RWPE1 (cell line): ENCODE data around the gene DLGAP1.

Experiments
- CTCF ChIA-PET: fragments of 350-600 bp; sonication (Branson Sonifier 250); formaldehyde crosslinking; extraction: SDS; loops from one replicate; lab custom pipeline; 2021; lab: Yijun Ruan, JAX
- POLR2A ChIA-PET: fragments of 400-600 bp; formaldehyde crosslinking; extraction: SDS; loops from one replicate; lab custom pipeline; 2020; ENCODE audit warnings: antibody characterized with exemption; ENCODE audit not compliant: low non-redundant PET; lab: Yijun Ruan, JAX
- DNase-seq: peaks from one replicate; pipeline ENCODE4 v3.0.0; 2012; ENCODE audit warnings: low spot score
- H3K27ac ChIP-seq: fragments of 450-650 bp; 2 replicates; pipeline ENCODE4 v1.5.1; 2017
- TF ChIP-seq, protein P1 (sequence below): fragments of 450-650 bp; conservative IDR thresholded peaks from 2 replicates; pipeline ENCODE4 v1.5.1; 2017; ENCODE audit warnings: low read depth, mild to moderate bottlenecking

The DLGAP1 gene

GRCh38 chr18:3760741-3761140 lies 694.4 kb downstream of the DLGAP1 start:
- ChIA-PET POLR2A (no interaction called here), CTCF (no interaction called here)
- H3K27ac ChIP-seq = no peak overlapping the region
- TF ChIP-seq, protein P1, sequence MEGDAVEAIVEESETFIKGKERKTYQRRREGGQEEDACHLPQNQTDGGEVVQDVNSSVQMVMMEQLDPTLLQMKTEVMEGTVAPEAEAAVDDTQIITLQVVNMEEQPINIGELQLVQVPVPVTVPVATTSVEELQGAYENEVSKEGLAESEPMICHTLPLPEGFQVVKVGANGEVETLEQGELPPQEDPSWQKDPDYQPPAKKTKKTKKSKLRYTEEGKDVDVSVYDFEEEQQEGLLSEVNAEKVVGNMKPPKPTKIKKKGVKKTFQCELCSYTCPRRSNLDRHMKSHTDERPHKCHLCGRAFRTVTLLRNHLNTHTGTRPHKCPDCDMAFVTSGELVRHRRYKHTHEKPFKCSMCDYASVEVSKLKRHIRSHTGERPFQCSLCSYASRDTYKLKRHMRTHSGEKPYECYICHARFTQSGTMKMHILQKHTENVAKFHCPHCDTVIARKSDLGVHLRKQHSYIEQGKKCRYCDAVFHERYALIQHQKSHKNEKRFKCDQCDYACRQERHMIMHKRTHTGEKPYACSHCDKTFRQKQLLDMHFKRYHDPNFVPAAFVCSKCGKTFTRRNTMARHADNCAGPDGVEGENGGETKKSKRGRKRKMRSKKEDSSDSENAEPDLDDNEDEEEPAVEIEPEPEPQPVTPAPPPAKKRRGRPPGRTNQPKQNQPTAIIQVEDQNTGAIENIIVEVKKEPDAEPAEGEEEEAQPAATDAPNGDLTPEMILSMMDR = no peak
- no peak for DNase-seq

DNA sequence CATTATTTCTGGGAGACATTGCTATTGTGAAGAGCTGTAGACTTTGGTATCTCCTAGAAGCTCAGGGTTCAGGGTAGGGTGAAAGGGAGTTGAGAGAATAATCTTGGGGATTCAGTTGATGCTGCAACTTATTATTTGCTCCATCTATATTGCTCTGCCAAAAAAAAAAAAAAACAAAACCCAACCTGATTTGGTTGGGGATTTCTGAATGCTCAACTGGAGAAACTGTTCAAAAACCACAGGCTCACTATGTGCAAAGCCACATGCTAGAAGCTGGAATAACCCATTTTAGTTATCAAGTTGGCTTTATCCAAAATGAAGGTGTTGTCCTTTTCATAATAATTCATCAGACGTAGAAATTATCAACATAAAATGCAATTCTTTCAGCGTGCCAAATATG lies 696.0 kb downstream of the DLGAP1 start:
- POLR2A ChIA-PET = no interaction called here
- CTCF ChIA-PET = interaction anchor here (0.7 kb wide), 1 partner anchor 1679 kb away, joined by 3 read pairs; no protein-coding TSS in a partner anchor
- TF ChIP-seq, protein P1 = no peak
- no peak overlapping the region for H3K27ac ChIP-seq
- no peak for DNase-seq

DNA sequence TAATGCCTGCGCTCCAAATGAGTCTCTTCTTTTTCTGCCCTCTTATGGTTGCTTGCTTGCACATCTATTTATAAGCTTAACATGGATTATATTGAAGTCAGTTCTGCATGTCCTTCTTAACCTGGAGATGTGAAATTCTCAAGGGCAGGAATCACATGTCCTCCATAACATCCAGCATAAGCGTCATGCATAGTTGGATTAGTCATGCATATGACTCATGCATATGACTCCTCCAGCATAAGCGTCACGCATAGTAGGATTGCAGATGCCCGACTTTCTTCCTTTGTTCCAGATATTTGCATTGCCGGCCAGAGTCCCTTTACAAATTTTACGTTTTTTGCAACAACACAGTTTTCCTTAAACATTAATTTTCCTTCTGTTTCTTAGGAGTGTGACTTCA lies 696.6 kb downstream of the DLGAP1 start:
- peak; percentile 82 for DNase-seq
- H3K27ac ChIP-seq = no peak overlapping the region
- TF ChIP-seq, protein P1 = no peak
- ChIA-PET CTCF (no interaction called here), POLR2A (no interaction called here)

- ChIA-PET POLR2A (no interaction called here), CTCF (no interaction called here)
- H3K27ac ChIP-seq = no peak overlapping the region
- TF ChIP-seq, protein P1 = no peak
- DNase-seq = no peak
These were observed 697.7 kb downstream of the DLGAP1 start for GRCh38 chr18:3757361-3757760.

DNA sequence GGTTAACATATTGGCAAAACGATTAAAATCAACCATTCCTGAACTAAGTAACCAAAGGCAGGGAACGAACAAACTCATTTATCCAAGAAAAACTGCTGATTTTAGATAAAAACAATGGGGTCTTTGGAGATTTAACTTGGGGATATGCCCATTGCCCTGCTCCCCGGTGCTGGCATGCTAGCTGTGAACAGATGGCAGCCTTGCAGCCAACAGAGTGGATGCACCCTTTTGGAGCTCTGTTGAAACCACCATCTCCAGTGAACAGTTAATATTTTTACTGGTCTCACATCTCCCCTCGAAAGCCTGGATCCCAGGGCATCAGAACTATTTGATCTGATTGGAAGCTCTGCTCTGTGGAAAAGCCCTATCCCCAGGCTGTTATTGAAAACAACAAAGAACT lies 702.0 kb downstream of the DLGAP1 start:
- POLR2A ChIA-PET = no interaction called here
- H3K27ac ChIP-seq = no peak overlapping the region
- CTCF ChIA-PET = interaction anchor here (0.5 kb wide), 1 partner anchor 60 kb away, joined by 4 read pairs; no protein-coding TSS in a partner anchor
- TF ChIP-seq, protein P1 = no peak
- DNase-seq = no peak

DNA sequence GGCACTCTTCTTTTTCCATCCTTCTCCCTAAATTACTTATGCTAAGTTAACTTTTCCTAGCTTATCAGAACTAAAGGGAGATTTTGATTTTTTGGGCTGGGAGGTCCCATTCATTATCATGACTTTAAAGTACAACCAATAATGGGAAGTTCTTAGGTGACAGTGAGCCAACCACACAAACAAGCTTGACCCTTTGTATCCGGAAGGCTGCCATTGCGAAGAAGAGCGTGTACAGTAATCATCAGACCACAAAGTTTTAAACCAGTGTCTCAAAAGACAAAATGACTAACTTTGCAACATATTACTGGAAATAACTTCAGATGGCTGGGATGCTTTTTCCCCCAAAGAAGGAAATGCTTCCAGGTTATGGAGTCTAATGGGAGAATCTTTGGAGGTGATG lies 707.0 kb downstream of the DLGAP1 start:
- no peak for DNase-seq
- ChIA-PET POLR2A (no interaction called here), CTCF (no interaction called here)
- H3K27ac ChIP-seq = no peak overlapping the region
- TF ChIP-seq, protein P1 = no peak
